Measurements from ENCODE around the gene RSPO4.

The RSPO4 gene

GRCh38 chr20:973785-974194 is 28.3 kb downstream of the RSPO4 start:
- H3K4me3 ChIP-seq (ENCODE audit: control insufficient read depth, low read depth, low read length): no peak overlapping the region
- peak; percentile 47 for TF ChIP-seq CTCF (conservative IDR thresholded peaks at IDR 0.05; ENCODE audit: control insufficient read depth, insufficient read depth, low read depth, low read length)
- peak; percentile 57 for DNase-seq (ENCODE audit: low read depth)

GRCh38 chr20:972256-972655 is 29.9 kb downstream of the RSPO4 start:
- H3K4me3 ChIP-seq (ENCODE audit: control insufficient read depth, low read depth, low read length): no peak overlapping the region
- TF ChIP-seq CTCF (conservative IDR thresholded peaks at IDR 0.05; ENCODE audit: control insufficient read depth, insufficient read depth, low read depth, low read length): no peak
- no peak for DNase-seq (ENCODE audit: low read depth)

DNA sequence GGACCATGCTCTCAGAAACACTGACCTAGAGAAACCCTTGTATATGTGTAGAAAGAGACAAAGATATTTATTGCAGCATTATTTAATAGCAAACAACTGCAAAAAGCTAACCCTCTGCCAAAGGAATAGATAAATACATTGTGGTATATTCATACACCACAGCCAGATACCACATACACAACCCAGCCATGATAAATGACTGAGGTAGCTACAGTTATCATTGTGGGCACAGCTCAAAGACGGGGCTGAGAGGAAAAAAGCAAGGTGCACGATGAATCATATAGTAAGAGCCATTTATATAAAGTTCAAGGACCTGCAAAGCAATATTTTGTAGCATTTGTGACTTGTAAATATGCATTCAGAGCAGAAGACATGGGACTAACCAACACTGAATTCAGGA is 30.8 kb downstream of the RSPO4 start:
- no peak for TF ChIP-seq CTCF (conservative IDR thresholded peaks at IDR 0.05; ENCODE audit: control insufficient read depth, insufficient read depth, low read depth, low read length)
- no peak overlapping the region for H3K4me3 ChIP-seq (ENCODE audit: control insufficient read depth, low read depth, low read length)
- DNase-seq (ENCODE audit: low read depth): no peak

DNA sequence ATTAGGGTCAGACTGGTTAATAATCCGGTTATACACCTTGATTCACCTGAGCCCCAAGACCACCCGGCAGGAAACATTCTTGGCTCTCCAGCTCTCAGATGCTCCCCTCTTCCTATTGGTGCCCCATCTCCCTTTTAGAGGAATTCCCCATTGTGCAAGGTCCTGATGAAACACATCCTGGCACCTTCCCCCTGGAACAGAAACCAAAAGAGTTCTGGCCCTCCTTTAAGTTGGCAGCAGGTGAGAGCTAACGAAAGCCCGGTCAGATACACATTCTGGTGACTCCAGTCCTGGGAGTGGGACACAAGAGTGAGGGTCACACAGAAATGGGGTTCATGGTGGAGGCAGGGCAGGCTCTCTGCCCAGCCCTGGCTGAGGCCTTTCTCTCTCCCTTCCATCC is 32.2 kb downstream of the RSPO4 start:
- no peak for TF ChIP-seq CTCF (conservative IDR thresholded peaks at IDR 0.05; ENCODE audit: control insufficient read depth, insufficient read depth, low read depth, low read length)
- no peak overlapping the region for H3K4me3 ChIP-seq (ENCODE audit: control insufficient read depth, low read depth, low read length)
- no peak for DNase-seq (ENCODE audit: low read depth)

- DNase-seq (ENCODE audit: low read depth): peak; percentile 56
- no peak for TF ChIP-seq CTCF (conservative IDR thresholded peaks at IDR 0.05; ENCODE audit: control insufficient read depth, insufficient read depth, low read depth, low read length)
Measured at GRCh38 chr20:967796-968742, 34.0 kb downstream of the RSPO4 start.

GRCh38 chr20:965956-966355 is 36.2 kb downstream of the RSPO4 start:
- TF ChIP-seq CTCF (conservative IDR thresholded peaks at IDR 0.05; ENCODE audit: control insufficient read depth, insufficient read depth, low read depth, low read length): no peak
- no peak for DNase-seq (ENCODE audit: low read depth)
- no peak overlapping the region for H3K4me3 ChIP-seq (ENCODE audit: control insufficient read depth, low read depth, low read length)

More at GRCh38 chr20:967796-968742, 34.0 kb downstream of the RSPO4 start:
- H3K4me3 ChIP-seq (ENCODE audit: control insufficient read depth, low read depth, low read length): no peak overlapping the region
